Embryonic facial prominence (tissue), 1 donor: ENCODE results near the gene UBE2S.

ENCODE experiments used
- DNase-seq: peaks from one replicate; pipeline ENCODE4 v3.0.0-alpha.2; 2016; ENCODE audit errors: extremely low spot score

Gene UBE2S

GRCh38 chr19:55383279-55384130 lies 24.1 kb downstream of the UBE2S start:
- DNase-seq: no peak

GRCh38 chr19:55382522-55383054 lies 25.0 kb downstream of the UBE2S start:
- DNase-seq: no peak

GRCh38 chr19:55382013-55382412 lies 25.6 kb downstream of the UBE2S start:
- no peak for DNase-seq

- no peak for DNase-seq
These were observed 28.4 kb downstream of the UBE2S start for GRCh38 chr19:55379174-55379573.

GRCh38 chr19:55377356-55378131 lies 30.0 kb downstream of the UBE2S start:
- no peak for DNase-seq

GRCh38 chr19:55376241-55376933 lies 31.2 kb downstream of the UBE2S start, which contains the start of gene TMEM190:
Gene TMEM190 (plus strand): TSS chr19:55376826. CDS start chr19:55376854, 28 bp downstream.
- no peak for DNase-seq

GRCh38 chr19:55373993-55374757 lies 33.4 kb downstream of the UBE2S start:
- no peak for DNase-seq

GRCh38 chr19:55373306-55373992 lies 34.1 kb downstream of the UBE2S start:
- DNase-seq: no peak

GRCh38 chr19:55372316-55373081 lies 35.1 kb downstream of the UBE2S start:
- no peak for DNase-seq

- DNase-seq: no peak
These were observed 37.1 kb downstream of the UBE2S start, which contains the start of gene IL11 for GRCh38 chr19:55370305-55370988. Gene IL11 (minus strand): TSS chr19:55370463. CDS start chr19:55370310, 153 bp downstream.

GRCh38 chr19:55369653-55370304 lies 37.8 kb downstream of the UBE2S start:
- no peak for DNase-seq

GRCh38 chr19:55368701-55369563 lies 38.7 kb downstream of the UBE2S start:
- DNase-seq: no peak

GRCh38 chr19:55368106-55368505 lies 39.5 kb downstream of the UBE2S start:
- DNase-seq: no peak

GRCh38 chr19:55366790-55367189 lies 40.8 kb downstream of the UBE2S start:
- no peak for DNase-seq

GRCh38 chr19:55365964-55366363 lies 41.6 kb downstream of the UBE2S start:
- DNase-seq: no peak

- DNase-seq: no peak
These were observed 42.3 kb downstream of the UBE2S start for GRCh38 chr19:55365245-55365644.

- DNase-seq: no peak
These were observed 44.4 kb downstream of the UBE2S start, which contains the start of gene GARIN5B for GRCh38 chr19:55362990-55363716. Gene GARIN5B (minus strand): TSS chr19:55363260. CDS start chr19:55363066, 194 bp downstream.
